Measurements from ENCODE around the gene AP3S1. TPM values are rescaled to one million over a fixed set of nuclear protein-coding genes. Genes with fewer than 3 reads are reported as not detected.

Gene AP3S1
- total RNA-seq, 2 donors from 2014 or later = 47.8 to 87.9 TPM

DNA sequence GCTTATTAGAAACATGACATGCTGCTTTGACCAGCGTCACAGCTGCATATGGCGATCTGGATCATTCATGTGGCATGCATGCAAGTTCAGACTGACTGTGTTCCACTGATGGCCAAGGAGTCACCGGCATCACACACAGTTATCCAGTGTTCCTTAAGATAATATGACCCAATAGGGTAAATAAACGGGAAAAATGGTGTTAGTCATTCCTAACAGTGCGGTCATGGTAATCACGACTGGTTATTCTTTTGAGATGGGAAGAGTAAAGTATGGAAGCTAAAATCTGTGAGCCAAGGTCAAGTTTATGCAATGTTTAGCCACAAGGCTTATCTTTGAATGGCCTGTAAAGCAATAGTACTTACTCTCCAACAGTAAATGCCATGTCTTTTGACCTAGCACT is 91.3 kb downstream of the AP3S1 start:
- no peaks in the 10 kb centered on the region for H3K4me1 ChIP-seq
- DNase-seq (no peak), ATAC-seq (no peak)
- no peaks in the 10 kb centered on the region for H3K36me3 ChIP-seq (replicated peaks in 1 of 2; ENCODE audit: insufficient read depth in 1 of 2, low read depth in 2 of 2)
- TF ChIP-seq, protein P1, sequence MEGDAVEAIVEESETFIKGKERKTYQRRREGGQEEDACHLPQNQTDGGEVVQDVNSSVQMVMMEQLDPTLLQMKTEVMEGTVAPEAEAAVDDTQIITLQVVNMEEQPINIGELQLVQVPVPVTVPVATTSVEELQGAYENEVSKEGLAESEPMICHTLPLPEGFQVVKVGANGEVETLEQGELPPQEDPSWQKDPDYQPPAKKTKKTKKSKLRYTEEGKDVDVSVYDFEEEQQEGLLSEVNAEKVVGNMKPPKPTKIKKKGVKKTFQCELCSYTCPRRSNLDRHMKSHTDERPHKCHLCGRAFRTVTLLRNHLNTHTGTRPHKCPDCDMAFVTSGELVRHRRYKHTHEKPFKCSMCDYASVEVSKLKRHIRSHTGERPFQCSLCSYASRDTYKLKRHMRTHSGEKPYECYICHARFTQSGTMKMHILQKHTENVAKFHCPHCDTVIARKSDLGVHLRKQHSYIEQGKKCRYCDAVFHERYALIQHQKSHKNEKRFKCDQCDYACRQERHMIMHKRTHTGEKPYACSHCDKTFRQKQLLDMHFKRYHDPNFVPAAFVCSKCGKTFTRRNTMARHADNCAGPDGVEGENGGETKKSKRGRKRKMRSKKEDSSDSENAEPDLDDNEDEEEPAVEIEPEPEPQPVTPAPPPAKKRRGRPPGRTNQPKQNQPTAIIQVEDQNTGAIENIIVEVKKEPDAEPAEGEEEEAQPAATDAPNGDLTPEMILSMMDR (IDR thresholded peaks at IDR 0.05) = no peak
- no peak for TF ChIP-seq POLR2A (IDR thresholded peaks at IDR 0.05)
- 81 to 82% methylated on average over 6 of the region's 6 CpGs for WGBS, 2 donors
- H3K27me3 ChIP-seq = no peaks in the 10 kb centered on the region
- H3K27ac ChIP-seq = no peak overlapping the region
- H3K9me3 ChIP-seq = no peaks in the 10 kb centered on the region
- no peak overlapping the region for H3K4me3 ChIP-seq
- intact Hi-C loops (cut with DNase I) = no loop called here

DNA sequence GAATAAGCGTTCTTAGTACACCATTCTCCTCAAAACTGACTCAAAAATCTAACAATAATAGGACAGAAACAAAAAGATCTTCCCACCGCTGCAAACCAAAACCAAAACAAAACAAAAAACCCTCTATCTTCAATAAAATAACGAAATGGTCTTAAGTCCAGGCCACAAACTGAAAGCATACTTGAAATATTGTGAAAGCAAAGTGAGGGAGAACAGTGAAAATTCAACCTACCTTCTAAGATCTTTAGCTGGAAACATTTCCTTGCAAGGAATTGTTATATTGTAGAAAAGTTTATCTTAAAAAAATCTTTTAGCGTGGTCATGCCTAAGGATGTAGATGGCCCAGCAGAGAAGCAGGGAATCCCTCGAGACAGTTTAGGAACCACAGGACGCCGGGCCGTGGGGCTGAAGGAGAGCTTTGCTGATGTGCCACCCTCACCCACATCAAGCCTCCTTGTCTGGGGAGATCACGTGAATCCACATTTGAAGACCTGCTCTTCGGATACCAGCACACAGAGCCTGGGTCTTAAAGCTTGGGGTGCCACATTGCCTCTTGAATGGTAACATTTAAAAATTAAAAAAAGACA is 92.7 kb downstream of the AP3S1 start:
- 85 to 86% methylated on average over 10 of the region's 10 CpGs for WGBS, 2 donors
- no peak overlapping the region for H3K4me3 ChIP-seq
- peaks cover 6% of the 10 kb centered on the region for H3K4me1 ChIP-seq
- H3K27me3 ChIP-seq = no peaks in the 10 kb centered on the region
- intact Hi-C loops (cut with DNase I) = no loop called here
- no peaks in the 10 kb centered on the region for H3K9me3 ChIP-seq
- H3K36me3 ChIP-seq (replicated peaks in 1 of 2; ENCODE audit: insufficient read depth in 1 of 2, low read depth in 2 of 2) = no peaks in the 10 kb centered on the region
- ATAC-seq = no peak
- no peak for TF ChIP-seq POLR2A (IDR thresholded peaks at IDR 0.05)
- TF ChIP-seq, protein P1 (IDR thresholded peaks at IDR 0.05) = no peak
- DNase-seq = no peak
- H3K27ac ChIP-seq = no peak overlapping the region

DNA sequence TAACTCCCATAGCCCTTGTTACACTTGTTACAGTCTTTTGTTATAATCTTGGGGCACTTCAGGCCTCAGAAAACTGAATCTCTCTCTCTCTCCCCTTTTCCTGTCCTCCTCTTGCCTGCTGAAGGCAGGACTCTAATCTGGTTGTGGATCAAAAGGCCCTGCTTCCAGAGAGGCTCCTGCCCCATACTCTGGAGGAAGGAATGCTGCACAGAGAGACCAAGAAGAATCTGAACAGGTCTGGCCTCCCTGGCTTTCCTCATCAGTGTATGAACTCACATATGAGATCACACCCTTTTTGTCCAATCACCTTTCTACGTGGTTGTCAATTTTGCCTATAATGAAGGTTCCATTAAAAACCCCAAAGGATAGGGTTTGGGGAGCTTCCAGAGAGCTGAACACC is 94.3 kb downstream of the AP3S1 start:
- ATAC-seq (no peak), DNase-seq (no peak)
- TF ChIP-seq, protein P1 (IDR thresholded peaks at IDR 0.05) = no peak
- TF ChIP-seq POLR2A (IDR thresholded peaks at IDR 0.05) = no peak
- Histone ChIP-seq H3K4me1 (peaks cover 6% of the 10 kb centered on the region), H3K36me3 (replicated peaks in 1 of 2; ENCODE audit: insufficient read depth in 1 of 2, low read depth in 2 of 2) (no peaks in the 10 kb centered on the region), H3K27ac (no peak overlapping the region), H3K27me3 (no peaks in the 10 kb centered on the region), H3K9me3 (no peaks in the 10 kb centered on the region), H3K4me3 (no peak overlapping the region)
- intact Hi-C loops (cut with DNase I) = no loop called here
- 87 to 89% methylated on average over 1 of the region's 1 CpG for WGBS, 2 donors

DNA sequence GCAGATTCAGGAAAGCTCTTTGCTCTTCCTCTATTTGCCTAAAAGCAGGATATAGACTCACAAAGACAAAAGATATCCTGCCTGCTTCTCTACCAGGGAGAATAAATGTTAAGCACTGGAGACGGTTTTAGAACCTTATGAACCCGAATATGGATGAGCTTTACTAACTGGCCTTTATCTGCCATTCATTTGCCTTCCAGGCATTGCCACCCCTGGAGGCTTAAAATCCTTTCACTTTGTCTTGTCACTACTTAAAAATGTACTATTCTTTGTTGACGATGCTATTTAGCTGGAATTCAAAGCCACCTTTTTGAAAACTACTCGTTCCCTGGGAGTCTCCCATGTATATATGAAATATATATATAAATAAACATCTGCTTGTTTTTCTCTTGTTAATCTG is 97.3 kb downstream of the AP3S1 start:
- H3K4me1 ChIP-seq = peaks cover 6% of the 10 kb centered on the region
- TF ChIP-seq POLR2A (IDR thresholded peaks at IDR 0.05) = no peak
- TF ChIP-seq, protein P1 (IDR thresholded peaks at IDR 0.05) = no peak
- DNase-seq = no peak
- no peaks in the 10 kb centered on the region for H3K36me3 ChIP-seq (replicated peaks in 1 of 2; ENCODE audit: insufficient read depth in 1 of 2, low read depth in 2 of 2)
- no peak overlapping the region for H3K4me3 ChIP-seq
- H3K27ac ChIP-seq = no peak overlapping the region
- H3K27me3 ChIP-seq = no peaks in the 10 kb centered on the region
- WGBS, 2 donors = 47 to 57% methylated on average over 4 of the region's 4 CpGs
- H3K9me3 ChIP-seq = no peaks in the 10 kb centered on the region
- intact Hi-C loops (cut with DNase I) = no loop called here
- no peak for ATAC-seq

DNA sequence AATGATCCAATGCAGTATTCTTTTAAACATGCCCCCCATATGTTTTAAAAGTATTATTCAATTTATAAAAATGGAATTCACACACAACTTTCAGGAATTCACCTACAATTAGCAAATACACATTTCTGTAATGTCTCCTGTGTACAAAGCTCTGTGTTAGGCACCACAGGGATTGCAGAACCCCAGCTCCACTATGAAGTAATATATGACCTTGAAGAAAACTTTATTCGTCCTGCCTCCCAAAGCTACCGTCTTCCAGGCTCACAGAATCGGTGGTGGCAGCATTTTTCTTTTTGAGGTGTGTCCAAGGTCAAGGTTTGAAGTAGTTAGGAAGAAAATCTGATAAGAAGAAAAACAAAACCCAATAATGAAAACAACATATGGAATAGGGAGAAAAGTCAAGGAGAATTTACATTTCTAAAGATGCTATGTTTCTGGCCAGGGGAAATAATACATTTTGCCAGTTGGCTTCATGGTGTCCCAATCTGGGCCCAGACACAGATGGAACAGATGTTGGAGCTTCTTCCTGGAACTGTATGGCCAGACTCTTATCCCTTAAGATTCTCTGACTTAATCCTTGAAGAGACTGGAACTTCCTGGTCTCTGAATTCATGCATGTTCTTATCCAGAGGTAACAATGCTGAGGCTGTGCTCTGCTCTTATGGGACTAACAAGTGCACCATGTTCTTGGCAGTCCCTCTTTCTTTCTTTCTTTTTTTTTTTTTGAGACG is 98.5 kb downstream of the AP3S1 start:
- H3K27ac ChIP-seq = no peak overlapping the region
- H3K4me3 ChIP-seq = no peak overlapping the region
- intact Hi-C loops (cut with DNase I) = no loop called here
- H3K9me3 ChIP-seq = no peaks in the 10 kb centered on the region
- no peak for DNase-seq
- TF ChIP-seq, protein P1 (IDR thresholded peaks at IDR 0.05) = no peak
- no peak for TF ChIP-seq POLR2A (IDR thresholded peaks at IDR 0.05)
- no peaks in the 10 kb centered on the region for H3K36me3 ChIP-seq (replicated peaks in 1 of 2; ENCODE audit: insufficient read depth in 1 of 2, low read depth in 2 of 2)
- WGBS, 2 donors = 36 to 52% methylated on average over 3 of the region's 4 CpGs
- no peak for ATAC-seq
- H3K4me1 ChIP-seq = peaks cover 6% of the 10 kb centered on the region
- H3K27me3 ChIP-seq = no peaks in the 10 kb centered on the region
